Measurements from ENCODE around the gene BFSP2.

BFSP2 gene

DNA sequence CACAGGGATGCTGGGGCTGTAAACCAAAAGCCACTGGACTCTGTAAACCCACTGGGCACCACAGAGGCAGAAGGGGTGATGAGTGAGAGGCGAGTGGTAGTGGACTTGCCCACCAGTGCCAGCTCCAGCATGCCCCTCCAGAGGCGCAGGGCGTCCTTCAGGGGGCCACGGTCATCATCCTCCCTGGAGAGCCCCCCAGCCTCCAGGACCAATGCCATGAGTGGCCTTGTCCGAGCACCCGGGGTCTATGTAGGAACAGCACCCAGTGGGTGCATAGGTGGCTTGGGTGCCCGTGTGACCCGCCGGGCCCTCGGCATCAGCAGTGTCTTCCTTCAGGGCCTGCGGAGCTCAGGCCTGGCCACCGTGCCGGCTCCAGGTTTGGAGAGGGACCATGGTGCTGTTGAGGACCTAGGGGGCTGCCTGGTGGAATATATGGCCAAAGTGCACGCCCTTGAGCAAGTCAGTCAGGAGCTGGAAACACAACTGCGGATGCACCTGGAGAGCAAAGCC lies at the start of gene BFSP2:
TSS of gene BFSP2 (plus strand) at position 51 of the 510 bp plus-strand sequence. CDS start at position 79, 28 bp downstream.
- no peak for DNase-seq

DNA sequence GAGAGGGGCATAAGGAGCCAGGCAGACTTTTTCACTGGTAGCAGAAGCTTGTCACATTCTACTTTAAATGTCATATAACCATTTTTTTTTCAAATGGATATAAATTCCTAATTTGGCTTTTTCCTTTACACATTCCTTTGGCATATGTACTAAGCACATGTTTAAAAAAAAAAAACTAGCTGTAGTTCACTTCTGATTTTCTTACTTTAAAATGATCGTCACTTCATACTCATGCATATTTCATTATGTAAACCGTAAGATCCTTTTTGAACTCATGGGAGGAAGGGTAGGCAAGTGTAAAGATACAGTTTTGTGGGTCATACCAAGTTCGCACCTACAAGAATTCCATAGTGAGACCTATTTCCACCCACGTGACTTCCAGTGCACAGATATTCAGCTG lies 45.1 kb upstream of the BFSP2 start:
- no peak for DNase-seq

DNA sequence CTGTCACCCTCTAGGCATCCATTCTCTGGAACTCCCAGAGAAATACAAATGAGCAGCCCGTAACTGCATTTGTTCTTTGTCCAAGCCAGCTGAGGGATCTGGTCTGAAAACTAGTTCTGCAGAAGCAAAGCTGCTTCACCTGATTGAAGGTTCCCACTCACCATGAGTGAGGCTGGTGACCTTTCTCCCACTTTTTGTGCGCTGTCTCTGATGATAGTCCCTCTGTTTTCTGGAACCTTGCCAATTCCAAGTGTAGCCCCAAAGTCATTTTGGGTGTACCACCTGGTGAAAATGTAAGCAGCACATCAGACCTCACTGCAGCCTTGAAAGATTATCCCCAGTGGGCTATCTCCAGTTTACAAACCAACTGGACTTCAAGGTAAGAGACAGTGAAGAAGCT lies 39.4 kb upstream of the BFSP2 start:
- no peak for DNase-seq

DNA sequence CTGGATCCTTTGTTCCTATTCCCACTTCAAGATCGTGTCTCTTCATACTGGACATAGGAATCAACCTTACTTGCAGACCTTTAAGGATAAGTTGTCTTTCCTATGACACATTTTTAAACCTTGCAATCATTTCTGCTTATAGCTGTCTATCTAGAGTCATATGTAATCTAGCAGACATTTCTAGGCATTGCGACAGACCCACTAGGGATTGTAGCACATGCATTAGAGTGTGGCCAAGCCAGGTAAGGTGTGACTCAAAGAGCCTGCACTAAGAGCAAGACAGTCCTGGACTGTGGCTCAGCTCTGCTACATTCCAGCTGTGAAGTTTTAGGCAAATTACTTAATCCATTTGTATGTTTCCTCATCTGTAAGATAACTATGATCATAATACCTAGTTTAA lies 38.8 kb upstream of the BFSP2 start:
- DNase-seq = no peak

- no peak for DNase-seq
Measured at GRCh38 chr3:133361435-133361834, 38.4 kb upstream of the BFSP2 start.

GRCh38 chr3:133362539-133362938 lies 37.3 kb upstream of the BFSP2 start:
- DNase-seq = no peak

- DNase-seq = no peak
Measured at GRCh38 chr3:133364704-133365103, 35.2 kb upstream of the BFSP2 start.

GRCh38 chr3:133366921-133367320 lies 32.9 kb upstream of the BFSP2 start:
- no peak for DNase-seq

GRCh38 chr3:133367403-133367802 lies 32.5 kb upstream of the BFSP2 start:
- no peak for DNase-seq

DNA sequence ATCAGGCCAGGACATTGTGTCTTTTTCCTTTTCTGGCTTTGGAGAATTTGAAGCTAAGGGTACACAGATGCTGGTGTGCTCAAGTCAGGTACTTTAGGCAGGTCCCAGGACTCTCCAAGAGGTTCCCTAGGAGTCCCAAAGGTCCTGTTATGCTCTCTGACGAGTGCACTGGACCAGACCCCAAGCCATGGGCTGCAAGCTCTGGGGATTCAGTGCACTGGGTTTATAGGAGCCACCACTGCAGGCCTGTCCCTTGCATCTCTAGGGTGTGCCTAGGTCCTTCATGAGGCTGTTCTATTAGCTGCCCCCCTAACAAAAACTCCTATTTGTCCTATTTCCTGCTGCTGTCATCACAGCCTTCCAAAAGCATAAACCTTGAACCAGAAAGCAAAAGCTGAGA lies 31.9 kb upstream of the BFSP2 start:
- no peak for DNase-seq

DNA sequence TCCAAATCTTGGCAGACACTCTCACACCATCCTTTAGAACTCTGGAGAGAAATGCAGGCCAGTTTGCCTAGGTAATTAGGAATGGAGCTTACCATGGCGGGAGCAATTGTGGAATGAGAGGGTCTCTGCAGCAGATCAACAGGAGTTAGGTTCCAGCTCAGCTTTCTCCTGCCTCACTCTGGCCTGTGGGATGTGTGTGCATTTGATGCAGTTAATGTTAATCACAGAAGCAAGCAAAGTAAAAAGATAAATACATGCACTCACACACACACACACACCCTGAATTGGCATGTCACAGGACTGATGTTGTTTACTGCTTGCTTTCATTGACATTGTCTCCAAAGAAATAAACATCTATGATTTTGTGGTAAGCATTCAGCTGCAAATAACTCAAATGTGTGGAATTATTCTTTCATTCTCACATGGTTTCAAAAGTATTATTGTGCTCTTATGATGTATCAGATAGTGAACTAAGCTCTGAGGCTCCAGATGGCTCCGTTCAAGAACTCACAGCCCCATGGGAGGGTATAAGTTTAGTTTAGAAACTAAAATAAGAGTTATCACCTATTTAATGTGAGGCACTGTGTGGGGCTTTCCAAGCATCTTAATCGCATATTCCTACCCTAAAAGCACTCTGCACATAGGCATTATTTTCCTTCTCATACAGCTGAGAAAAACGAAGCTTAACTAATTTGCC lies 31.3 kb upstream of the BFSP2 start:
- DNase-seq = no peak

DNA sequence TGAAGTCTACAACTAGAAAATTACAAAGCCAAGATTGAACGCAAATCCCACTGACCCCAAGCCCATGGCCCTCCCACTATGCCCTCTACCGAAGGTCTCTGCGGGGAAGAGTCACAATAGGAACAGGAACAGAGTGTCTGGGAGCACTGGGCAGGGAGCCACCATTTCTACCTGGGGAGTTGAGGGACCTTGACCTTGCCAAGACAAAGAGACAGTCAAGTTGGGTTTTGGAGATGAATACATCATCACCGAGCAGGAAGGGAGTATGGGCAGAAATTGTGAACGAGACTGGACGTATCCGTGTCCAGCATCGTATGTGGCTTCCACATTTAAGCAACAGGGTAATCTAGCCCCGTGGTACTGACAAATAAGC lies 30.8 kb upstream of the BFSP2 start:
- no peak for DNase-seq

GRCh38 chr3:133371181-133371580 lies 28.7 kb upstream of the BFSP2 start:
- no peak for DNase-seq

DNA sequence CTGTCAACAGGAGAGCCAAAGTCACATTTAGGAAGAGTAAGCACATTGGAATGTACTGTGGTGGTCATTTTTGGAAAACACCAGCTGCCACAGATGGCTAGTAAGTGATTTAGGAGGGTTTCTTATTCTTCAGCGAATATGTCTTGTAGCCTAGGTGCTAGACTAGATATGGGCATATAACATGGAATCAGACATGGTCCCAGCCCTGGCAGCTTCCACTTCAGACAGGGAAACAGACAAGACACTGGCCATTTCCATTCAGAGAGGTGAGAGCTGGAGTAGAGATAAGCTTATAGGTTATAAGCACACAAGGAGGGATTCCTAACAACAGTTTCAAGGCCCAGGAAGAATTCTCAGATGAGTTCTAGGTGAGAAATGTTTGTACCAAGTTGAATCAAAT lies 28.2 kb upstream of the BFSP2 start:
- no peak for DNase-seq

- DNase-seq = no peak
Measured at GRCh38 chr3:133374708-133375402, 25.0 kb upstream of the BFSP2 start.

DNA sequence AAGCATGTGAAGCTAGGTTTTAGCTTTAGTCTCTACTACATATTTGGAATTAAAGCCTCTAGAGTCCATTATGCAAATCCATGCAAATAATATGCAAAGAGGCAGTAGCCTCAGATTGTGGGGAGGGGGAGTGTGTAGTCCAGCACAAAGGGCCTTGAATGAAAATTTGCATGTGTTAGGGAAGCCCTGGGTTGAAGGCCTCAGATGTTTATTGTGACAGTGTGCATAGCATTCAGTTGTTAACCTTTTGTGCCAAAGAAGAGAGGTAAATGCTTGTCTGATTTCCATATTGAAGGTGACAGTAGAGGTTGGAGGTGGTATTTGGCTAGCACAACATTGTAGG lies 24.5 kb upstream of the BFSP2 start:
- no peak for DNase-seq

DNA sequence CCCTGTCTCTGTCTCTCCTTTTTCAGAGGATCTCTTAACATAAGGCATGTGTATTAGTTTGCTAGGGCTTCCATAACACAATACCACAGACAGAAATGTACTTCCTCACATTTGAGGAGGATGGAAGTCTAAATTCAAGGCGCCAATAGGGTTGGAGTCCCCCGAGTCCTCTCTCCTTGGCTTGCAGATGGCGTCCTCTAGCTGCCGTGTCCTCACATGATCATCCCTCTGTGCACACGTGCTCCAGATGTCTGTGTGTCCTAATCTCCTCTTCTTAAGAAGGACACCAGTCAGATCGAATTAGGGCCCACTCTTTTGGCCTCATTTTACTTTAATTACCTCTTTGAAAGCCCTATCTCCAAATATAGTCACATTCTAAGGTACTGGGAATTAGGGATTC lies 23.0 kb upstream of the BFSP2 start:
- DNase-seq = no peak

DNA sequence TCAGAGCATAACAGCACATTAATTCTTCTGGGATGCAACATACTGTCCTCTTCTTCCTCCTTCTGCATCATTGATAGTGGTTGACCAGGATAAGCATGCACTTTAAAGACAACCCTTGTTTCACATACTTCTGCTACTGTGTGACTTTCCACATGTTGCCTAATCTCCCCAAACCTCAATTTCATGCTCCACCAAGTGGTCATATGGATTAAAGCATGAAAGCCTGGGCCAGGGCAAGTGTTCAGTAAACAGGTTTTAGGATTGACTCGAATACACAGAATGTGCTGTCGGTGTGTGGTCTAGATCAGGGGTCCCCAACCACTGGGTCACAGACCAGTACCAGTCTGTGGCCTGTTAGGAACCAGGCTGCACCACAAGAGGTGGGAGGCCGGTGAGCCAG lies 22.5 kb upstream of the BFSP2 start:
- DNase-seq = no peak

- DNase-seq = no peak
Measured at GRCh38 chr3:133379926-133380325, 19.9 kb upstream of the BFSP2 start.

- no peak for DNase-seq
Measured at GRCh38 chr3:133380481-133381225, 19.2 kb upstream of the BFSP2 start.

DNA sequence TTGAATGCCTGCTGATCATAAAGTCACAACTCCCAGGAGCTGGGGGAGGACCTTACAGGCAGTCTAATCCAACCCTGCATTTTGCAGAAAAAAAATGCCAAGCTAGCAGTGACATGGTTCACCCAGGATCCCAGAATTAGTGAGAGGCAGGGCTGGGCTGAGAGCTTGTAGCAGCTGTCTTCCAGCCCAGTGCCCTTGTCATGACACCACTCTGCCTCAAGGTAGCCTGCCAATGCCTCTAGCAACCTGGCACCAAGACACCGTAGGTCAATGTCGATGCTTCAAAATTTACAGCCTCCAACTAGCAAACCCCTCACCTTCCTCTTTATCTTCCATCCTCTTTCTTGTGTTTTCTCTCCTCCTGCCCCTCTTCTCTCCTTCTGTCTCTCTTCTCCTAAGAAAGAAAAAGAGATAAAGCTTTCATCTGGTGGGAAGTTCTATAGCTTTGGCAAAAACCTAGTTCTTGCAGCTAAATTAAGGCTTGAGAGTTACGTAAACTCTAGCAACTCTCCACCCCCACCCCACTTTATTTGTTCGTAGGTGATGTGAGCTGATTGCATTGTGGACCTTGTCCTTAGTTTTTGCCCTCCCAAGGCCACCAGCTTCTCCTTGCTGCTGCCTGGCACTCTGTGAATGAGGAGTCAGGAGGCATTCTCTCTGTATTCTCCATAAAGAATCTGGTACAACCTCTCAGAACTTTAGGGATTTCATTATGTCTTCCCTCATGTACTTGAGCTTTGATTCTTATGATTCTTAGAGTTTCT lies 18.3 kb upstream of the BFSP2 start:
- no peak for DNase-seq

DNA sequence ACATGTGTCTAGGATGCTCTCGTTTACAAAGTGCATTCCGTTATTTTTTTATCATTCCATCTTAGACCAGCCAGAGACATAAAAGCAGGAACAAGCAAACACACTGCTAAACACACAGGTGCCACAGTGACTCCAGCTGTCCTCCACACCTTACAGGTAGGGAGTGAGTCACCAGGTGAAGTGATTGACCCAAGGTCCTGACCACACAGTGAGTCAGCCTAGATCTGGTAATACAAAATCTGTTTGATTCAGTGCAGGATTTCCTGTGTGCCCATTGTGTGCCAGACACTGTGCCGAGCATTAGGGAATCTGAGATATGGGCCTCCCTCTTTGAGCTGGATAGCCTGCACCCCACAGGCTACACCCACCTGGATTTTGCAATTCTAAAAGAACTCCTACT lies 16.7 kb upstream of the BFSP2 start:
- DNase-seq = no peak

- DNase-seq = no peak
Measured at GRCh38 chr3:133383741-133384140, 16.1 kb upstream of the BFSP2 start.

Measured in left hindlimb (tissue), 1 donor.